Gastroesophageal sphincter (tissue), 3 donors: Measurements from ENCODE around the gene RPS21.

Experiments used
- CTCF ChIP-seq, 4 experiments: fragments of 200-600 bp in 2 of 4; fragments of 450-650 bp in 2 of 4; sonication (generic) in 1 of 4; IDR thresholded peaks; one replicate each; pipeline ENCODE4 v1.5.1; 2017 to 2019; ENCODE audit warnings: antibody characterized with exemption in 4 of 4, mild to moderate bottlenecking in 2 of 4, moderate library complexity in 2 of 4
- POLR2A ChIP-seq, 2 donors: fragments of 450-650 bp; IDR thresholded peaks; one replicate each; pipeline ENCODE4 v1.6.1; 2017; ENCODE audit warnings: antibody characterized with exemption in 2 of 2, mild to moderate bottlenecking in 2 of 2, moderate library complexity in 1 of 2
- POLR2AphosphoS5 ChIP-seq: sonication (generic); formaldehyde crosslinking; IDR thresholded peaks from one replicate; pipeline ENCODE4 v1.6.1; 2017; ENCODE audit warnings: antibody characterized with exemption

GRCh38 chr20:62406635-62407176 lies 19.8 kb downstream of the RPS21 start:
- TF ChIP-seq POLR2A (IDR thresholded peaks at IDR 0.05) (no peak), CTCF (IDR thresholded peaks at IDR 0.05) (no peak), POLR2AphosphoS5 (no peak)
